Inflammatory macrophage (primary cell): ENCODE data around the gene FGF2.
A peak's percentile ranks its signal among the peaks of the same experiment; 100 is the strongest.

Source experiments
- DNase-seq, 2 donors: peaks; one replicate each; pipeline ENCODE4 v3.0.0-alpha.2; 2020 to 2022

The FGF2 gene

DNA sequence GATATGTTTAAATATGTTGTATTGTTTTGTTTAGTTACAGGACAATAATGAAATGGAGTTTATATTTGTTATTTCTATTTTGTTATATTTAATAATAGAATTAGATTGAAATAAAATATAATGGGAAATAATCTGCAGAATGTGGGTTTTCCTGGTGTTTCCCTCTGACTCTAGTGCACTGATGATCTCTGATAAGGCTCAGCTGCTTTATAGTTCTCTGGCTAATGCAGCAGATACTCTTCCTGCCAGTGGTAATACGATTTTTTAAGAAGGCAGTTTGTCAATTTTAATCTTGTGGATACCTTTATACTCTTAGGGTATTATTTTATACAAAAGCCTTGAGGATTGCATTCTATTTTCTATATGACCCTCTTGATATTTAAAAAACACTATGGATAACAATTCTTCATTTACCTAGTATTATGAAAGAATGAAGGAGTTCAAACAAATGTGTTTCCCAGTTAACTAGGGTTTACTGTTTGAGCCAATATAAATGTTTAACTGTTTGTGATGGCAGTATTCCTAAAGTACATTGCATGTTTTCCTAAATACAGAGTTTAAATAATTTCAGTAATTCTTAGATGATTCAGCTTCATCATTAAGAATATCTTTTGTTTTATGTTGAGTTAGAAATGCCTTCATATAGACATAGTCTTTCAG, 68.8 kb downstream of the FGF2 start:
- no peak for DNase-seq

DNA sequence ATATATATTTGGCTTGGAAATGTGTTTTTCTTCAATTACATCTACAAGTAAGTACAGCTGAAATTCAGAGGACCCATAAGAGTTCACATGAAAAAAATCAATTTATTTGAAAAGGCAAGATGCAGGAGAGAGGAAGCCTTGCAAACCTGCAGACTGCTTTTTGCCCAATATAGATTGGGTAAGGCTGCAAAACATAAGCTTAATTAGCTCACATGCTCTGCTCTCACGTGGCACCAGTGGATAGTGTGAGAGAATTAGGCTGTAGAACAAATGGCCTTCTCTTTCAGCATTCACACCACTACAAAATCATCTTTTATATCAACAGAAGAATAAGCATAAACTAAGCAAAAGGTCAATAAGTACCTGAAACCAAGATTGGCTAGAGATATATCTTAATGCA, 69.6 kb downstream of the FGF2 start:
- DNase-seq, result no peak

DNA sequence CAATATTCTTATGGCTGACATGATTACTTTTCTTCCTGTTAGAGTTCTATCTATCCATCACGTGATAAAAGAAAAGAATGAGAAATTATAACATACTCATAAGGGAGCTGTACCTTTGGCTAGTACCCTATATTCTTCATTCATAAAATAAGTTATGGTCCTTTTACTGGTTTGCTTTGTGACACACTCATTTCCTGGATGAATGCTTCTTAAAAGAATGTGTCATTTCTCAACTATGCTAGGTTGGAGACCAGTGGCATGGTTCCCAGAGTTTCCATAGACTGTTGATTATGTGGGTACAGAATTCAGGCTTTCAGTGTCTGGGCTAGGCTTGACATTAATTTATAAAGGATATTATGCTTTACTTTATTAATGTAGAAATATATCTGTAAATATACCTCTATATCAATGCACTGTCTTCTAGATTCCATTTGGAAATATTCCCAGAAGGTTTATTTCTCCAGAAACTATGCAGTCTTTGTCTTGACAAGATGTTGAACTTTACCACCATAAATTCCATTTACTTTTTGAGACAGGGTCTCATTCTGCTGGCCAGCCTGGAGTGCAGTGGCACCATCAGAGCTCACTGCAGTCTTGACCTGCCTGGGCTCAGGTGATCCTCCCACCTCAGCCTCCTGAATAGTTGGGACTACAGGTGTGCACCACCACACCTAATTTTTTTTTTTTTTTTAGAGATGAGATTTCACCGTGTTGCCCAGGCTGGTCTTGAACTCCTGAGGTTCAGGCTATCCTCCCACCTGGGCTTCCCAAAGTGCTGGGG, 71.9 kb downstream of the FGF2 start:
- DNase-seq, result no peak

DNA sequence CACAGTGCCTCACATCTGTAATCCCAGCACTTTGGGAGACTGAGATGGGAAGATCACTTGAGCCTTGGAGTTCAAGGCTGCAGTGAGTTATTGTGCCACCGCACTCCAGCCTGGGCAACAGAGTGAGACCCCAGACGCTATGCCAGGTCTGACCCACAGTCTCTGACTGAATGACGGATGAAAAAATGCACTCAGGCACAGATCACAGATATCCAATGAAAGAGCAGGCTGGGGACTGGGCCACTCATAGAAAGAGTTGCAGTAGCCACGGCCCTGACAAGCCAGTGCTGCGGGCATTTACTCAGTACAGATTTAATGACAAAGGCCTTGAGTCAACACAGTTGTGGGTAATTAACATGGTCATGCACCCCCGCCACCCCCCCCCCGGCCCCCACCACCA, 73.1 kb downstream of the FGF2 start:
- DNase-seq, result no peak

DNA sequence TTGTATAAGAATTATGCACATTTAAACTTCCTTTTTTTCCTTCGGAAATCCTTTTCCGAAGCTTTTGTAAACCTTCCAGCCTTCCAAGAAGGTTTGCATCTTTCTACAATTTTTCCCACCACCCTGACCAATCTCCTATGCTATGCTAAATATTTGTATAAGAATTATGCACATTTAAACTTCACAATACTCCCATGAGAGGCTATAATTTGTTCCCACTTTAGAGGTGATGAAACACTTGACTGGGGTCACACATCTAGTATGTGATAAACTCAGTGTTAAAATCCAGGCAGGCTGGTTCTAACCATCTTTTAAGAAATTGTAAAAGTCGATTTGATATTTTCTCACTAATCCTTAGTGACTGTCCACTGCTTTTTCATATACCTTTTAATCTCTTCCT, 73.7 kb downstream of the FGF2 start:
- no peak for DNase-seq

DNA sequence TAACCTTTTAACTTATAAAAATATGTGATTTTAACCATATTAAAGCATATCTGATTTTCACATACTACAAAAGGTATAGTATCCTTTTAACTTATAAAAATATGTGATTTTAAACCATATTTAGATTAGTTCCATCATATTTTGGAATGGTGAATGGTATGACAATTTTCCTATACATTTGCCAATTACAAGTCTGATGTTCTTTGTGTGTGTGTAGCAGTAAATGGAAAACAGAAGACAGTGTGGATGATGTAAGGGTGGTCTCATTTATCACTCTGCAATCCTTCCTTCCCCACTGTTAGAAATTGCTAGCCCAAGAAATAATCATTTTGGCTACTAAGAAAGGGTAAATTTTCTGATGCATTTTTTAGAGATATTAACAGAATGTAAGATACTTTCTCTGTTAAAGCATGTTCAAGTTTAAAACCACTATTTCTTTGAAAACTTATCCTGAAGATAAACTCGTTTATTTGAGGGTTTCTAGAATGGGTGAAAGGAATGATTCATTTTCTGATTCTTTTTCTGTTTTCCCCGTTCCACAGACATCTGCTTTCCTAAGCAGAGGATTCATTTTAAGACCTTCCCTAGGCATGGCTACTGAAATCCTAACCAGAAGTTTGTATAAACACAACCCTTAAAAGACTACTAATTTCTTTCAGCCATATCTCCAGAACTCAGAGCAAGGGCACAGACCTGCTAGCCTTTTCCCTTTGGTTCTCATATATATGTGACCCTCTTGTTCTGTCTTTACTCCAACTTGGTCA, 74.8 kb downstream of the FGF2 start:
- DNase-seq, result no peak

DNA sequence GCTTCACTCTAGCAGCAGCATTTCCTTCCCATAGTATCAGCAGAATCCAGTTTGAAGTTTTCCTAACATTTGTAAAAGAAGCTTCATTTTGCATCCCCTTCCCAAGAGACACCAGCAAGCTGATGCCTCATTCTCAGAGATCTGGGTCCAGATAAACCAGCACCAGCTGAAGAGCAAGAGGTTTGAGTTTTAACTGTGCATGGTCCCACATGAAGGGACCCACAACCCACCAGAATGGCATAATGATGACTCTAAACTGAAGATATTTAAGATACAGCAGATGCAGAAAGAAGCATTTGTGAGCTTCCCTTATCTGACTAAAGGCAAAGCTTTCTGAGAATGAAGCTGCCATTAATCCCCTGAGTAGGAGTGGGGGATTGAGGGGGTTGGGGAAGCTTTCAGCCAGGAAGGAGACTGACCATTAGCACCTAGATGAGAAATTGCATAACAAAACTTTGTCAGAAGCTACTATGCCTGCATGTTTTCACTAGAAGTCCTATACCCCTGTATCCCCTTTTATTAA, 77.2 kb downstream of the FGF2 start:
- DNase-seq, result no peak

DNA sequence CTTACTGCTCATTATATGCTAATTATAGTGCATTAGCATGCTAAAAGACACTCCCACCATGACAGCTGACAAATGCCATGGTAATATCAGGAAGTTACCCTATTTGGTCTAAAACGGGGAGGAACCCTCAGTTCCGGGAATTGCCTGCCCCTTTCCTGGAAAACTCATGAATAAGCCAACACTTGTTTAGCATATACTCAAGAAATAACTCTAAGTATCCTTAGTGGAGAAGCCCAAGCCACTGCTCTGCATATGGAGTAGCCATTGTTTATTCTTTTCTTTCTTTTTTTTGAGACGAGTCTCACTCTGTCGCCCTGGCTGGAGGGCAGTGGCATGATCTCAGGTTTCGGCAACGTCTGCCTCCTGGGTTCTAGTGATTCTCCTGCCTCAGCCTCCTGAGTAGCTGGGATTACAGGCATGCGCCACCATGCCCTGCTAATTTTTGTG, 80.3 kb downstream of the FGF2 start:
- peak in 1 of 2 donors; percentile 20 for DNase-seq

DNA sequence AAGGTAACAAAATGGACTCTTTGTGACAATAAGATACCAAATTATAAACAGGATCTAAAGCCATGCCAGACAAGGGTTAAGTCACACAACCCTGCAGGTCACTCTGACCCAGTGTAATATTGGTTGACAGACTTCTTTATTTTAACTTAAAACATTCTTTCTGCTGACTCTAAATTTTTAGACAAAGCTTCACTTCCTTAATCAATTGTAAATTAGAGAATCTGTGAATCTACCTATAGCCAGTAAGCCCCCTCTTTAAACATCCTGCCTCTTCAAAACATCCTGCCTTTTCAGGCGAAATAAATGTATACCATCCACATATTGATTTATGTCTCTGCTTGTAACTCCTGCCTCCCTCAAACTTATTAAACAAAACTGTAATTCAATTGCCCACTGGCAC, 81.6 kb downstream of the FGF2 start:
- DNase-seq, result no peak

DNA sequence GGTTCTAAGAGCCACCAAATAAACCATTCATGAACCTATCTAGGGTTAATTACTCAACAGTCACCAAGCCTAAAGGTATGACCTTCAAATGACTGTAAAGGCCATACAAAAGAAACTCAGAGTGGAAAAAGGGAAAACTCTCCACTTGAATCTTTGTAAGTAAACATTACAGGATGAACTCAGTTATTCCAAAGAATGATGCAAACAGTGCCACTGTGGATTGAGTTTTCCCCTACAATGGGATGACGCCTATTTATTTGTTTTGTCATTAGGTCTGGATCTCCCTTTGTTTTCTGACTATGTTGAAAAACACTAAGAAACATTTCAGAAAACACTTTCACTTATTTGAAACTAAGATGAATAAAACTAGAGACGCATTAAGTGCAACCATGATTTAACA, 83.1 kb downstream of the FGF2 start:
- DNase-seq, result no peak

DNA sequence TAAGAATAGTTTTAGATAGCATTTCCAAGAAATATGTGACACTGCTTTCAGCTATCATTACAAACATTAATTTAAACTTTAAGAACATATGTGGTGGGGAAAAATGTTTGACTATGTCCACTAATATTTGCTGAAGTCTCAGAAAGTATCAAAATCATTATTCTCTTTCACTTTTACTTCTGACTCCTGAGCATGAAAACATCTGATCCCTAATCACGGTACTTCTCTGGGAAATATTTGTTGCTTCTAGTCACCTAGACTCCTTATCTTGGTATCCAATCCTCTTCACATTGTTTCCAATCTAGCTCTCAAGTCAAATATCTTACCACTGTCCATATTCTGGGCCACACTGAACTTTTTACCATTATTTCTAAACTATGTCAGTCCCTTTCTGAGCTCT, 85.0 kb downstream of the FGF2 start:
- no peak for DNase-seq

DNA sequence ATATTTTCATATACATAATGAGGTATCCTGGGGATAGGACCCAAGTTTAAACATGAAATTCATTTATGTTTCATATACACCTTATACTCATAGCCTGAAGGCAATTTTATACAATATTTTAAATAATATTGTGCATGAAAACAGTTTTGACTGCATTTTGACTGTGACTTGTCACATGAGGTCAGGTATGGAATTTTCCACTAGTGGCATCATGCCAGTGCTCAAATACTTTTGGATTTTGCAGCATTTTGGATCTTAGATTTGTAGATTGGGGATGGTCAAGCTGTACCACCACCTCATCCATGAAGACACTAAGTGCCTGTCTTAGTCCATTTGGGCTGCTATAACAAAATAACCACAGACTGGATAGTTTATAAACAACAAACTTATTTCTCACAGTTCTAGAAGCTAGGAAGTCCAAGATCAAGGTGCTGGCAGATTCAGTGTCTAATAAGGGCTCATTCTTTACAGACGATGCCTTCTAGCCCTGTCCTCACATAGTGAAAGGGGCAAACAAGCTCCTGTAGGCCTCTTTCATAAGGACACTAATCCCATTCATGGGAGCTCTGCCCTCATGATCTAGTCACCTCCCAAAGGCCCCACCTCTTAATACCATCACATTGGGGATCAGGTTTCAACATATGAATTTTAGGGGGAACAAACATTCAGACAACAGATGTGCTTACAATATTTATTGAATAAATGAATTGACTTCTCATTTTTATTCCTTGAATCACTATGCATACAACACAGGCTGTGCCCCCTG, 86.4 kb downstream of the FGF2 start:
- no peak for DNase-seq

DNA sequence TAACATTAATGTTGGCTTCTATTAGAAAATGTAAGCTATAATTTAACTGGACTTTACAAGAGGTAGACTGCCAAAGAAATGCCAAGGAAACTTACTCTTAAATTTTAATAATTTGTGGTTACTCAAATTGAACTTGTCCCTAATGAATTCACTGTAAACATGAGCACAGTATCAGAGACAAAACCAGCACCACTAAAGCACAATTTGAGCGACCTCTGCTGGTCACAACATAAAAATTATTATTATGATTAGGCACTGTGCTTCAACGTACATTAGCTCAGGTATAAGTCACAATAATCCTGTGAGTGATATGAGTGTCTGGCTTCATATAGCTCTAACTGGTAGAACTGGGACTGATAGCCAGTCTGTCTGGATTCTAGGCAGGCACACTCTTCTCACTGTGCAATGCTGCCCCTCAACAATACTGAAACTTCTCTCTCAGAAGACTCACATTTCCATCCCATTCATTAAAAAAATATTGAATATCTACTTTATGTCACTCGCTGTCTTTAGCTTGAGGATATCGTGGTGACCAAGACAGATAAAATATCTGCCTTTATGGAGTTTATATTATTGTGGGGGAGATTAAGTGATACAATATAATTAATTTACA, 87.8 kb downstream of the FGF2 start:
- DNase-seq, result no peak

DNA sequence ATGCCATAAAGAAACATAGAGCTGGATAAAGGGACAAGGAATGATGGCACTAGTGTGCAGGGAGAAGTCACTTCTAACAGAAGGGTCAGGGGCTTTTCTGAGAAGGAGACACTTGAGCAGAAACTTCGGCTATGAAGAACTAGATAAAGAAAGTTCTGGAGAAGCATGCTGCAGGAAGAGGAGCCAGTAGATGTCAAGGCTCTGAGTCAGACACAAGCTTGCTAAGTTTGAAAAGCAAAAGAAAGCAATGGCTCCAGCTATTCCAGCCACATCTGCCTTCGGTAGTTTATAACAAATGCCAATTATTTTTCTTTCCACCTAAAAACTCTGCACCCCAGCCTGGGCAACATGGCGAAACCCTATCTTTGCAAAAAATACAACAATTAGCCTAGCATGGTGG, 88.3 kb downstream of the FGF2 start:
- no peak for DNase-seq

DNA sequence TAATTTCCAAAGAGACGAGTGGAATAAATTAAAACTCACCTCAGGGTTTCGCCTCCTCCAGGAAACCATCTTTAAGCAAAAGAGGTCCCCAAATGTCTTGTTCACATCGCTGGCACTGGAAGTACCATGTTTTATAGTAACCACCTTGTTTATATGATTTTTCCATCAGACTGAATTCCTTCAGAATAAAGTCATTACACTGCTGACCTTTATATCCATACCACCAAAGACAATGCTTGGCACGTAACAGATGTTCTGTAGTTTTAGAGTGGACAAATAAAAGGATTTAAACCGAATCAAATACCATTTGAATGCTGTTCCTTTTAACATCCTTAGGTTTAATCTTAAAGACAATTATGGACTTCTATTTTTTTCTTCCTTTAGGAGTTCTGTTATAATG, 91.1 kb downstream of the FGF2 start:
- no peak for DNase-seq

DNA sequence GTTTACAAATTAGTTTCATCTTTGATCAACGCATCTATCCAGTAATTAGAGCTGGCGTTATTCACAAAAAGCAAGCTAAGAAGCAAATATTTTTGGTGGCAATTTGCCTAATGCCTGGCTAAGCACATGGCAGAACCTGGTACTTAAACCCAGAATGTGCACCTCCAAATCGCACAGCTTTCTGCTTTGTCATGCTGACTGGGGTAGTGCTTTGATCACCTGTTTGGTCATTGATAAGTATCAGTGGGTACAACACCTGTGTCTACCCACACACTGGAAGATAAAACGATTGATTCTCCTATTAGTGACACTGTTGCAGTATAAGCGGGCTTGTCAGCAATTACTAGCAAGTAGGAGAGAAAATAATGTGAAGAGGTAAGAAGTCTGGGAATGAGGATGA, 93.8 kb downstream of the FGF2 start:
- DNase-seq, result no peak

DNA sequence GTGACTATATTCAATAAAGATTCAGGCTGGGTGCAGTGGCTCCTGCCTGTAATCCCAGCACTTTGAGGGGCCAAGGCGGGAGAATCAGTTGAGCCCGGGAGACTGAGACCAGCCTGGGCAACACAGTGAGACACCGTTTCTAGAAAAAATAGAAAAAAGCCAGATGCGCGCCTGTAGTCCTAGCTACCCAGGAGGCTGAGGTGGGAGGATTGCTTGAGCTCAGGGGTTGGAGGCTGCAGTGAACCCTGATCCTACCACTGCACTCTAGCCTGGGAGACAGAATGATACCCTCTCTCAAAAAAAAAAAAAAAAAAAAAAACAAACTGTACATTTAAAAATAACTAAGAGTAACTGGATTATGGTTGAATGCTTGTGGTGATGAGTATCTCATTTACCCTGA, 94.7 kb downstream of the FGF2 start:
- DNase-seq, result no peak

DNA sequence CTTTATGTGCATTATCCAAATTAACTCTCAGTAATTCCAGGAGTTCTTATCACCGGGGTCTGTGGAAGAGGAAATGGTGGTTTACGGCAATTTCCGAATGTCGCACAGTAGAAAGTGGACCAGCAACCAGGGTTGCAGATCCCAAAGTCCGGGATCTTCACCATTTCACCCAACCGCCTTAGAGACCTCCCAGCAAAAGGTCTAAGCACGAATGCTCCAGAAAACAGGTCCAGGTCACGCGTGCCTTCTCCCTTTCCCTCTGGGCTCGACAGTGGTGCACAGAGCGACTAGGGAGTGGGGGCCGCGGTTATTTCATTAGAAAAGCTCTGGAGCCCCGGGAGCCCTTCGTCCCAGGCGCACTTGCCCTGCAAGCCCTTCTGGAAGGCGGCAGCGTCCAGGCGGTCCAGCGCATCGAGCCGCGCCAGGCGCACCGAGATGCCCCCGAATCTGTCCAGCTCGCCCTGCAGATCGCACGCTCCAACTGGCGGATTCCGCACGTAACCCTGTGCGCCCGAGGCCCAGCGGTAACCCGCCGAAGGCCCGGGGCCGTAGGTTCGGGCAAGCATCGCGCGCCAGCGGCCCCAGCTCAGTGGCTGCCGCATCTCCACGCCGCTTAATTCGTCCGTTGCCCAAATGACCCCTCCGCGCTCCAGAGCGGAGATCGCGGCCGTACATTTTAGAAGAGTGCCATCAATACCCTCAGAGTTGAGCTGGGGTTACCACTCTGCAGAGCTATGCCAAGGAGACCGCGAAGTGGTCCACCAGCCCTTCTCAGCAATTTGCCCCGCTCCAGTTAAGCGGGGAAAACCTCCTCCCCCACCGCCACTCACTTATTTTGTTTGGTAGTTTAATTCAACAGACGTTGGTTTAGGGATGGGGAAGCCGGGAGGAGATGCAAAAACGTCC, 95.6 kb downstream of the FGF2 start, which contains the start of gene NUDT6:
Gene NUDT6 (minus strand): TSS at position 627 of the 906 bp plus-strand sequence. CDS start 25 bp downstream, at position 602.
- DNase-seq, result peak; percentile 46 to 60

DNA sequence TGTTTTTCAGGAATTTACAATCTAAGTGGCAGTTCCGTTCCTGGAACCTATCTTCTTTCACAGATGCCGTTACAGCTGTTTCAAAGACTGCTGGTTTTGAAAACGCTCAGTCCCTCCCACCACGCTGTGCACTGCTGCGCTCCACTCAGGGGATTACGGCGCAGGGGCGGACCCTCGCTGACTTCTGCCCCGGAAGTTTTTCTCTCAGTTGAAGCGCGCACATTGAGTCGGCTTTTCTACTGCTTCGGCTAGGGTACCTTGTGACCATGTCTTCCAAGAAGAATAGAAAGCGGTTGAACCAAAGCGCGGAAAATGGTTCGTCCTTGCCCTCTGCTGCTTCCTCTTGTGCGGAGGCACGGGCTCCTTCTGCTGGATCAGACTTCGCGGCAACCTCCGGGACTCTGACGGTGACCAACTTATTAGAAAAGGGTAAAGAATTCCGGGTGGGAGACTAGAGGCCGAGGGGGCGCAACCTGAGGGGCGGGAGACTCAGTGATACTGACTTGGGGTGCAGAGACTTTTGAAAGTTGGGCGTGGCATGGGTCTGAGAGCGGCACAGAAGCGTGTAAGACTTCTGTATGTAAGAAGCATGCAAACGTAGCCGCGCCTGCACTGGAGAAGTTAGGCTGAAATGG, 96.4 kb downstream of the FGF2 start:
- peak; percentile 86 to 89 for DNase-seq

DNA sequence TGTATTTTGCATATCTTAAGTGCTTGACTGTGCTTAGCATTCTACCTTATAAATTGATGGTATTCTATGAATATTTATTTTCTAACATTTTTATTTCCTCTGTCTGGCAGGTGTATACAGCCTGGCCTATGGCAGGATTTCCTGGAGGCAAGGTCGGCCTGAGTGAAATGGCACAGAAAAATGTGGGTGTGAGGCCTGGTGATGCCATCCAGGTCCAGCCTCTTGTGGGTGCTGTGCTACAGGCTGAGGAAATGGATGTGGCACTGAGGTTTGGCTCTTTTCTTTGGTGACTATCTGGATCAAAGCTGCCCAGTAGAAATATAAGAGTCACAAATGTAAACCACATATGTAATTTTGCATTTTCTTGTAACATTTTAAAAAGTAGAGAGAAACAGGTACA, 102.3 kb downstream of the FGF2 start:
- DNase-seq, result no peak
